Epithelial cell of esophagus (primary cell): Measurements from ENCODE around the gene SLC41A3.

Experiments used
- DNase-seq: peaks from one replicate; pipeline ENCODE4 v3.0.0; 2010; ENCODE audit warnings: low read depth
- H3K4me3 ChIP-seq: 2 replicates; pipeline ENCODE4 v1.5.1; 2011; ENCODE audit warnings: mild to moderate bottlenecking, low read length, control low read depth
- TF ChIP-seq, protein P1 (sequence below): IDR thresholded peaks from 2 replicates; pipeline ENCODE4 v1.5.1; 2011; ENCODE audit warnings: low read depth, mild to moderate bottlenecking, low read length, control low read depth, inconsistent platforms; ENCODE audit not compliant: insufficient read depth; ENCODE audit errors: missing control alignments

Gene SLC41A3

GRCh38 chr3:126057936-126058335 is 26.0 kb downstream of the SLC41A3 start:
- no peak overlapping the region for H3K4me3 ChIP-seq
- TF ChIP-seq, protein P1, sequence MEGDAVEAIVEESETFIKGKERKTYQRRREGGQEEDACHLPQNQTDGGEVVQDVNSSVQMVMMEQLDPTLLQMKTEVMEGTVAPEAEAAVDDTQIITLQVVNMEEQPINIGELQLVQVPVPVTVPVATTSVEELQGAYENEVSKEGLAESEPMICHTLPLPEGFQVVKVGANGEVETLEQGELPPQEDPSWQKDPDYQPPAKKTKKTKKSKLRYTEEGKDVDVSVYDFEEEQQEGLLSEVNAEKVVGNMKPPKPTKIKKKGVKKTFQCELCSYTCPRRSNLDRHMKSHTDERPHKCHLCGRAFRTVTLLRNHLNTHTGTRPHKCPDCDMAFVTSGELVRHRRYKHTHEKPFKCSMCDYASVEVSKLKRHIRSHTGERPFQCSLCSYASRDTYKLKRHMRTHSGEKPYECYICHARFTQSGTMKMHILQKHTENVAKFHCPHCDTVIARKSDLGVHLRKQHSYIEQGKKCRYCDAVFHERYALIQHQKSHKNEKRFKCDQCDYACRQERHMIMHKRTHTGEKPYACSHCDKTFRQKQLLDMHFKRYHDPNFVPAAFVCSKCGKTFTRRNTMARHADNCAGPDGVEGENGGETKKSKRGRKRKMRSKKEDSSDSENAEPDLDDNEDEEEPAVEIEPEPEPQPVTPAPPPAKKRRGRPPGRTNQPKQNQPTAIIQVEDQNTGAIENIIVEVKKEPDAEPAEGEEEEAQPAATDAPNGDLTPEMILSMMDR: no peak
- no peak for DNase-seq

DNA sequence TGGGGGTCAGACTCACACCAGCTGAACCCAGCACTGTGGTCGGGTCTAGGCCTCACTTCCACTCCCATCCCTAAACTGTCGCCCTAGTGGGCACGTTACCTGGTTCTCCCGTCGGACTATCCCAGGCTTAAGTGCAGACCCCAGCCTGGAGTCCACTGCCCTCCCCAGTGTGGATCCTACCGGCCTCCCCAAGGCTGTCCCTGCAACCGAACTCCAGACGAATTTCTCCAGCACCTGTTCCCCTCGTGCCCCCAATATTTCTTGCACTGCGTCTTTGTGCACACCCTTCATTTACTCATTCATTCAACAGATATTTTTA is 26.5 kb downstream of the SLC41A3 start:
- no peak overlapping the region for H3K4me3 ChIP-seq
- TF ChIP-seq, protein P1: no peak
- DNase-seq: no peak

GRCh38 chr3:126056681-126057500 is 27.0 kb downstream of the SLC41A3 start:
- DNase-seq: peak; percentile 54
- H3K4me3 ChIP-seq: no peak overlapping the region
- TF ChIP-seq, protein P1: no peak

GRCh38 chr3:126056088-126056487 is 27.8 kb downstream of the SLC41A3 start:
- H3K4me3 ChIP-seq: no peak overlapping the region
- TF ChIP-seq, protein P1: no peak
- DNase-seq: no peak

DNA sequence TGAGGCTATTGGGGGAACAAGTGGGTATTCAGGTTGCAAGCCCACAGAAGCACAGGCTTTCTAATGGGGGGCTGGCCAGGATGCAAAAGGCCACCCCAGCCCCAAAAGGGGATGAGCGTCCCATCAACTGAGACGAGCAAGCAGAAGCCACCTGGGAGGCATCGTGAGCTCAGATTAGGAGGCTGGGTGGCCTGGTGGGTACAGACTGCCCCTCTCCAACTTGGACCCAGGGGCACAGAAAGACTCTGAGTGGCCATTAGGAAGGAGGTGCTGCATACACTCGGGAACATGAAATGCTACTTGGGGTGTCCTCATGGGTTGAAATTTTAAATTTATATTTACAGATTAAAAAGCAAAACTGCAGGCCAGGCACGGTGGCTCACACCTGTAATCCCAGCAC is 29.1 kb downstream of the SLC41A3 start:
- TF ChIP-seq, protein P1: no peak
- H3K4me3 ChIP-seq: no peak overlapping the region
- DNase-seq: no peak

GRCh38 chr3:126053949-126054569 is 29.9 kb downstream of the SLC41A3 start:
- no peak for DNase-seq
- H3K4me3 ChIP-seq: no peak overlapping the region
- TF ChIP-seq, protein P1: no peak
